22Rv1 (cell line): Measurements from ENCODE around the gene RGS6.

Source experiments
- H3K27ac ChIP-seq: fragments of 450-650 bp; 2 replicates; pipeline ENCODE4 v1.5.1; 2017
- ZFX ChIP-seq: fragments of 450-650 bp; IDR thresholded peaks from 2 replicates; pipeline ENCODE4 v1.6.1; 2017; ENCODE audit warnings: antibody characterized with exemption, borderline replicate concordance
- TF ChIP-seq, protein P1 (sequence below): fragments of 450-650 bp; IDR thresholded peaks from 2 replicates; pipeline ENCODE4 v1.5.1; 2017; ENCODE audit warnings: mild to moderate bottlenecking

The RGS6 gene

DNA sequence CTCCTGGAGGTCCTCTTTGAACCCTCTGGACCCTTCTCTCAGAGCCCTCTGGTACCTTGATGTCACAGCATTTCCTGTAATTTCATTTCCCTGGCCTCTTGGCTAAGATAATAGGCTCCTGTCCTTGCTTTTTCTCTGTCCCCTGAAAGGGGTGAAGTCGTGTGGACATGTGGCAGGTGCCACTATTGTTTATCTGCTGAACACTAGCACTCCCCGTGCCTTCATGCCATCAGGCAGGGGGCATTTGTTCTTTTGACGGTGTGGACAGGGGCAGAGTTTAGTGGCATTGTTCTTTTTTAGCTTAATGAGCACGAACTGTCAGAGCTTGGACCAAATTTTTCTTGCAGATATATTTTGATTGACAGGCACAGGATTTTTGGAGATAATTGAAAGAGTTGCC, 166.0 kb downstream of the RGS6 start:
- H3K27ac ChIP-seq: no peak overlapping the region
- no peak for TF ChIP-seq ZFX
- TF ChIP-seq, protein P1, sequence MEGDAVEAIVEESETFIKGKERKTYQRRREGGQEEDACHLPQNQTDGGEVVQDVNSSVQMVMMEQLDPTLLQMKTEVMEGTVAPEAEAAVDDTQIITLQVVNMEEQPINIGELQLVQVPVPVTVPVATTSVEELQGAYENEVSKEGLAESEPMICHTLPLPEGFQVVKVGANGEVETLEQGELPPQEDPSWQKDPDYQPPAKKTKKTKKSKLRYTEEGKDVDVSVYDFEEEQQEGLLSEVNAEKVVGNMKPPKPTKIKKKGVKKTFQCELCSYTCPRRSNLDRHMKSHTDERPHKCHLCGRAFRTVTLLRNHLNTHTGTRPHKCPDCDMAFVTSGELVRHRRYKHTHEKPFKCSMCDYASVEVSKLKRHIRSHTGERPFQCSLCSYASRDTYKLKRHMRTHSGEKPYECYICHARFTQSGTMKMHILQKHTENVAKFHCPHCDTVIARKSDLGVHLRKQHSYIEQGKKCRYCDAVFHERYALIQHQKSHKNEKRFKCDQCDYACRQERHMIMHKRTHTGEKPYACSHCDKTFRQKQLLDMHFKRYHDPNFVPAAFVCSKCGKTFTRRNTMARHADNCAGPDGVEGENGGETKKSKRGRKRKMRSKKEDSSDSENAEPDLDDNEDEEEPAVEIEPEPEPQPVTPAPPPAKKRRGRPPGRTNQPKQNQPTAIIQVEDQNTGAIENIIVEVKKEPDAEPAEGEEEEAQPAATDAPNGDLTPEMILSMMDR: no peak

DNA sequence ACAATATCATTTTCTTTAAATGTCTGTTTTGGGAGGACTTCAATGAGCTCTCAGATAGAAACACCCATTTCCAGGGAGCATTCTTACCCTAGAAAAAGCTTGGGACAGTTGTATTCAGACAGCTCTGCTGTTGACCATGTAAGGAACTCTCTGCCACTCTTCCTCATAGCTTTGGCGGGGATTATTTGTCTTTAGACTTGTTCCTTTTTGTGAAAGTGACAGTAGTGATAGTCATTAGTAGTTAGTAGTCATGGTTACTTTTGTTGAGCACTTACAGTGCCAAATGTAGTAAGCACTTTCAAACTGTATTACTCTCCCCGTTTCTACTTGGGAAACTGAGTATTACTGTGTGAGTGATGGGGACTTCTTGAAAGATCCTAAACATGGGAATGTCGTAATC, 167.3 kb downstream of the RGS6 start:
- TF ChIP-seq, protein P1: no peak
- TF ChIP-seq ZFX: no peak
- H3K27ac ChIP-seq: no peak overlapping the region

DNA sequence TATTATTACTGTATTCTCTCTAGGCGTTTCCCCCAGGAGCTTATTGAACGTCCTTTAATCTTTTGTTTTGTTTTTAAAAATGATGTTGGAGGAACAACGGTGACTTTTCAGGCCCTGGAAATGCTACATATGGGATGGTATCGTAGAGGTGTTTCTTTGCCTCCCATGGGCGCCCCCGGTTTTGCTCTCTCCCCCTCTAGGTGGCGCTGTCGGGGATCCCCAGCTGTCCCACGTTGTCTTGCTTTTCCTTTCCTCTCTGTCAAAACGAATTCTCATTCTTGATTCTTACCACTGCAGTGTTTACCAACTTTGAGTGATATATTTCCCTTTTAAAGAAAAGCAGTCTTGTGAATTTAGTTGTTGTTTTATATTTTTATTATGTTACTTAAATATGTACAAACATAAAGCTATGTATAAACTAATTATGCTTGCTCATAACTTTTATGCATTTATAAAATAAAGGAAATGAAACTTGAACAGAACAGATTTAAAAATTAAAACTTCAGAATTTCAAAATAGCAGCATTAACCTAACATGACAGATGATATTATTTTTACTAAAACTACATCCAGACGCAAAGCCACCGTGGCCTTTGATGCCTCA, 171.9 kb downstream of the RGS6 start:
- TF ChIP-seq, protein P1: peak; percentile 80
- no peak for TF ChIP-seq ZFX
- no peak overlapping the region for H3K27ac ChIP-seq

DNA sequence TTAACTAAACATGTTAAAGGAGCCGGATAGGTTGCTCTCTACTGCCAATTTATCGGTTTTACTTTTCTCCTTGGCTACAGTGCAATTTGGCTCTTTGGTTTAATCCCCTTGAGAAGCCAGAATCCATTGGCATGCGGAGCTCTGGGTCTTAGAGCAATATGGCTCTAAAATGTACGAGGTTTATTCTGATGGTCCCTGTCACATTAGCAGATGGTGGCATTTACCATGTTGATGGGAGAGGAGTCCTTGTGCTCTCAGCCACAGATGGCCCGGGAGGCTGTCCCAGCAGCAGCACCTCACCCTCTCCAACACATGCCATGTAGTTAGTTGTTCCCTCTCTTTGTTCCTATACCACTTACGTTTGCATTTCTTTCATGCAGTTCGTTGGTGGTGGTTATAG, 179.7 kb downstream of the RGS6 start:
- H3K27ac ChIP-seq: no peak overlapping the region
- TF ChIP-seq ZFX: no peak
- TF ChIP-seq, protein P1: no peak

DNA sequence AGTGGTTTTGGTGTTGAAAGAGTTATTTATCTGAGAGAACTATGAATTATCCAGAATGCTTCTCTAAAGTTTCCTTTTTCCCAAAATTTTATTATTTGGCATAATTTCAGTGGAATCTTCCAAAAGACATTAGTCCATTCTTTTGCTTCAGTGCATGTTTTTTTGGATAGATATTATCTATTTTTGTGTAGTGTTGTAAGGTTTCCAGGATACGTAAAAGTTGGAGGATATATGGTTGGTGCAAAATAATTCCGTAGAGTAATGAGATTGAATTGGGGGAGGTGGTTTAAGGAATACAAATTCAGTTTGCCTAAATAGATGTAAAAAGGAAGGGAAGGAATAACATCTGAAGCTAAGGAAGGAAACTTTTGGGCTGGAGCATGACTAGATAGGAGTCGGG, 186.6 kb downstream of the RGS6 start:
- TF ChIP-seq, protein P1: no peak
- TF ChIP-seq ZFX: no peak
- H3K27ac ChIP-seq: no peak overlapping the region

DNA sequence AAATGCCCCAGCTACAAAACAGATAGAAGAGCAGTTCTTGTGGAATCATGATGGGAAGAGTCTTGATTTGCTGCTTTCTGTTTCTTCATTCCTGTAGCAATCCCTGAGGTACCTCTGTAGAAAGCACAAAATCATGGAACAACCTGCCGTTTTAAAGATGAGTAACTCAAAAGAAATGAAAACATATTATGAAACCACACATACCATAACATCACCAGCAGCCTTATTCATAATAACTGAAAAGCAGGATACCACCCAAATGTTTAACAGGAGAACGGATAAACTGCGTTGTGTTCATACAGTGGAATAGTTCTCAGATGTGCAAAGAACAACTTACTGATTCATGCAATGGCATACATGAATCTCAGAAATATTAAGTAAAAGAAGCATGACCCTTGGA, 188.1 kb downstream of the RGS6 start:
- H3K27ac ChIP-seq: no peak overlapping the region
- no peak for TF ChIP-seq ZFX
- TF ChIP-seq, protein P1: no peak

DNA sequence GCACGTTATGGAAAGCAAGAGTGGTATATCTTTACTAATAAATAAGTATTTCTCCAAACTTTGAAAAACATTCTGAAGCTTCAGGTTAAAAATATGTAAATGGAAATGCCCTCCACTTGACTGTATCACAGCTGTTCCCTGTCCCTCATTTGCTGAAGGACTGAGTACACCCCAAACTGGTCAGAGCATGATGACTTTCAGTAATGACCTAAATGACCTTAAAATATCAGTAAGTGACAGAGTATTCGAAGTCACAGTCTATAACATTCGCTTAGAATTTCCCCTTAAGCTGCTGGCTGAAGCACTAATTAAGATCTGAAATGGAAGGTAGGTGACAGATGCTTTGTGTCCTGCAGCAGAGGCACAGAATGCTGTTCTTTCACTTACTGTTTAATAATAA, 191.5 kb downstream of the RGS6 start:
- H3K27ac ChIP-seq: no peak overlapping the region

More for the DNA sequence above, 191.5 kb downstream of the RGS6 start:
- TF ChIP-seq ZFX: no peak
- TF ChIP-seq, protein P1: no peak
